Mesendoderm (in vitro differentiated cells): ENCODE results near the gene KIAA0825. TPM values are rescaled to one million over a fixed set of nuclear protein-coding genes. Genes with fewer than 3 reads are reported as not detected.

Experiments
- DNase-seq: peaks from one replicate; pipeline ENCODE4 v3.0.0; 2013
- H2AK5ac ChIP-seq: 2 replicates; pipeline ENCODE4 v1.6.1; 2013; ENCODE audit warnings: low read length, inconsistent platforms
- H2BK120ac ChIP-seq: 2 replicates; pipeline ENCODE4 v1.6.1; 2013; ENCODE audit warnings: low read depth, mild to moderate bottlenecking, low read length, moderate library complexity, mixed read lengths
- H2BK15ac ChIP-seq: replicated peaks from 2 replicates; pipeline ENCODE4 v1.6.1; 2013; ENCODE audit warnings: low read depth, mild to moderate bottlenecking, moderate library complexity
- H2BK5ac ChIP-seq: 2 replicates; pipeline ENCODE4 v1.6.1; 2013; ENCODE audit warnings: low read length, inconsistent platforms
- H3K18ac ChIP-seq: 2 replicates; pipeline ENCODE4 v1.6.1; 2013; ENCODE audit warnings: mild to moderate bottlenecking, low read length, mixed read lengths
- H3K23ac ChIP-seq: one replicate; pipeline ENCODE4 v1.6.1; 2013; ENCODE audit warnings: low read length
- H3K27ac ChIP-seq: 2 replicates; pipeline ENCODE4 v1.5.1; 2013; ENCODE audit warnings: low read depth, mild to moderate bottlenecking, inconsistent platforms, low read length, moderate library complexity
- H3K27me3 ChIP-seq: 2 replicates; pipeline ENCODE4 v1.6.1; 2013; ENCODE audit warnings: low read length, control low read depth, mild to moderate bottlenecking, inconsistent platforms; ENCODE audit not compliant: insufficient read depth, poor library complexity
- H3K36me3 ChIP-seq: 2 replicates; pipeline ENCODE4 v1.6.1; 2013; ENCODE audit warnings: low read length, inconsistent platforms; ENCODE audit not compliant: control insufficient read depth, insufficient read depth
- H3K4ac ChIP-seq: one replicate; pipeline ENCODE4 v1.6.1; 2013; ENCODE audit warnings: low read depth, mild to moderate bottlenecking, low read length, moderate library complexity
- H3K4me1 ChIP-seq: 2 replicates; pipeline ENCODE4 v1.6.1; 2013; ENCODE audit warnings: low read depth, low read length, inconsistent platforms; ENCODE audit not compliant: control insufficient read depth
- H3K4me2 ChIP-seq: 2 replicates; pipeline ENCODE4 v1.6.1; 2013; ENCODE audit warnings: low read length
- H3K4me3 ChIP-seq: 2 replicates; pipeline ENCODE4 v1.5.1; 2013; ENCODE audit warnings: mild to moderate bottlenecking, low read length
- H3K56ac ChIP-seq: one replicate; pipeline ENCODE4 v1.6.1; 2013; ENCODE audit warnings: low read length
- H3K79me1 ChIP-seq: 2 replicates; pipeline ENCODE4 v1.6.1; 2013; ENCODE audit warnings: low read length, inconsistent platforms
- H3K79me2 ChIP-seq: 2 replicates; pipeline ENCODE4 v1.6.1; 2013; ENCODE audit warnings: mild to moderate bottlenecking, low read length; ENCODE audit not compliant: control insufficient read depth, insufficient read depth
- H3K9ac ChIP-seq: 2 replicates; pipeline ENCODE4 v1.6.1; 2013; ENCODE audit warnings: low read length, inconsistent platforms
- H4K5ac ChIP-seq: one replicate; pipeline ENCODE4 v1.6.1; 2013; ENCODE audit warnings: low read length
- H4K8ac ChIP-seq: one replicate; pipeline ENCODE4 v1.6.1; 2013; ENCODE audit warnings: low read depth, mild to moderate bottlenecking, control low read depth, low read length, moderate library complexity
- WGBS: extraction: QIAGEN DNeasy Blood & Tissue Kit; methylation state at CpG from one replicate; pipeline ENCODE4 v1.1.7; 2013; ENCODE audit warnings: low lambda C conversion rate, missing lambda C conversion rate; ENCODE audit not compliant: insufficient coverage; ENCODE audit errors: extremely low coverage; 5-methylcytosine and 5-hydroxymethylcytosine counted together
- polyA plus RNA-seq, 2 experiments: library from polyadenylated mRNA; stranded (reverse); fragments of 200-250 nt; gene quantifications; one replicate each; pipeline ENCODE4 v1.2.3, GENCODE V29; 2013

KIAA0825 gene, protein sequence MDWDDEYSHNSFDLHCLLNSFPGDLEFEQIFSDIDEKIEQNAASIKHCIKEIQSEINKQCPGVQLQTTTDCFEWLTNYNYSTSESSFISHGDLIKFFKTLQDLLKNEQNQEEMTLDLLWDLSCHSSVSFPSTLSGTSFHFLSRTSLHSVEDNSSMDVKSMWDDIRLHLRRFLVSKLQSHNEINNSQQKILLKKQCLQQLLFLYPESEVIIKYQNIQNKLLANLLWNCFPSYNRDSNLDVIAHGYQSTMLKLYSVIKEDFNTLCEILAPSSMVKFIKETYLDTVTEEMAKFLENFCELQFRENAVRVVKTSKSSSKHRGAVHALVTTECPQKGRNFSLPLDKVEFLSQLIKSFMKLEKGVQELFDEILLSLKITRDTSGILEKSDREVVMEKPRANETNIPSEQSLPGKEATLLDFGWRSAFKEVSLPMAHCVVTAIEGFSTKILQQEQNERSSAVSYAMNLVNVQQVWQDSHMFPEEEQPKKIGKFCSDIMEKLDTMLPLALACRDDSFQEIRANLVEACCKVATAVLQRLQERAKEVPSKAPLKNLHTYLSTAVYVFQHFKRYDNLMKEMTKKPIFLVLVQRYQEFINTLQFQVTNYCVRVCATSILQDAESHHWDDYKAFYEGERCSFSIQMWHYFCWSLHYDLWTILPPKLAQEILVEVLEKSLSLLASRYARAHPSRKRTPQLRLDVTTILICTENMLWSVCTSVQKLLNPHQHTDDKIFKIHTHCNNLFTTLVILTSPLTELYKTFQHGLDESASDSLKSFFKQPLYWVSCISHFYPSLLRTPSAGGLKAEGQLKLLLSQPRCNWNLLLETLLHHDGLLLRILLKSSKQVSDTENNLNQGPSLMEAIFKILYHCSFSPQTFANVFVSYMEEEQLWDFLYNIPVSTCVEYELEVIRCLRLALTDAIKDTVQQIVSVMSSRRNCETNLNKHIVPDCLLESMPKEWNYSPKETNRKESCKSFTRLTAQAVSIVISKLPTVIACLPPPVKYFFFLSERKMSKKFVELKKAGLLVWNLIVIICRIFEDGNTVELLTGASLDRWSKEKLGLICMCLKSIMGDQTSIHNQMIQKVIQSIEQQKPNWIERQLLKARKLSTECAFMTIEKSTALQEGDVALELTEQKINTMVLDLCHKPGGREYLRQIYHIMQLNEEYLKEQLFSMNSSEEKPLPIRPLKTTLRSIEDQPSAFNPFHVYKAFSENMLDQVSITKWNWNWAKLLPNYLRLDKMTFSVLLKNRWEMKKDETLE (N-terminal part only)
- 2.7 TPM for polyA plus RNA-seq (2013, experiment 1 of 2)
- polyA plus RNA-seq (2013, experiment 2 of 2) = 2.5 TPM

DNA sequence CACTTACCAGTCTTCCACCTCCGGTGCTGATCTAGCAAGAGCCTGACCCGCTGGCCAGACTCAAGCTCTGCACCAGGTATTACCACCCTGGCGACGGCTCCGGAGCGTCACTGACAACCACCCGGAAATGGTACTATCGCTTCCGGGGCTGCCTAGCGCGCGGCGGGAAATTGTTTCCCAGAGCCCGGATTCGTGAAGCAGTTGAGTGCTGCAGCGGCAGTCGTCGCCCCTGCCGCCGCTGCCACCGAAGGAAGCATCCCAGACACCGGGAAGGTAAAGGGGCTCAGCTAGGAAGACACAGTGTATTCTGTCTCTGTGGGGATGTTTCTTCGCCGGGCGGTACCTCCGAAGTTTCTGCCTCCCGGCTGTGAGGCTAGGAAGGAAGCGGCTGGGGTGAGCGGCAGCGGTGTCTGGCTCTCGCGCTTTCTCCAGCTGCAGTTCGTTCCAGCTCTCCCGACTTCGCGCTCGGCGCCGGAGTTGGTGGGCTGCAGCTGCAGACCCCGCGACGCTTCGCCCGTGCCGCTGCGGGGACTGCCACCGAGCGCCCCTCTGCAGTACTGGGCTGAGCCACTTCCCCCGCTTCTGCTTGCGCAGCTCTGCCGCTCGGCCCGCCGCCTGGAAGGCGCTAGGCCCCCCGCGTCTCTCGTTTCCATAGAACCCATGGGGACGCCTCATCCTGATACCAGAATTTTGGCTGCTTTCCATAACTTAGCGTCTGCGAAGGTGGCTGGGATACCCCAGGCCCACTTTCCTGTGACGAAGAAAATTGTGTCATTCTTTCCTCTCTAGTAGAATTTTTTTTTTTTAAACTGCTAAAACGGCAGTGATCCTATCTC, at the start of gene KIAA0825, which contains the start of gene SLF1:
TSS of gene KIAA0825 (minus strand) at position 112 of the 836 bp plus-strand sequence. CDS start 81,478 bp downstream, outside the sequence.
TSS of gene SLF1 (plus strand) at position 177 of the 836 bp plus-strand sequence. CDS start 10,142 bp downstream, outside the sequence.
- Histone ChIP-seq H3K23ac (peak within 1 kb of the TSS; percentile 35), H3K56ac (peak within 1 kb of the TSS; percentile 94), H3K36me3 (no peaks in the 10 kb centered on the region), H3K4me1 (no peaks in the 10 kb centered on the region), H3K4me3 (peak within 1 kb of the TSS; percentile 86), H3K79me1 (no peaks in the 10 kb centered on the region), H3K4me2 (peak within 1 kb of the TSS; percentile 90), H2BK5ac (peak within 1 kb of the TSS; percentile 61), H2BK120ac (no peak within 1 kb of the TSS), H3K27me3 (no peaks in the 10 kb centered on the region), H4K5ac (no peak within 1 kb of the TSS), H3K79me2 (peaks cover 19% of the 10 kb centered on the region), H3K9ac (peak within 1 kb of the TSS; percentile 86), H3K4ac (peak within 1 kb of the TSS; percentile 72), H2BK15ac (peak within 1 kb of the TSS; percentile 0), H3K27ac (peak within 1 kb of the TSS; percentile 96), H2AK5ac (no peak within 1 kb of the TSS), H3K18ac (peak within 1 kb of the TSS; percentile 85), H4K8ac (no peak within 1 kb of the TSS)
- no CpG with 5 or more reads among the region's 63 CpGs for WGBS
- DNase-seq = peak; percentile 97

DNA sequence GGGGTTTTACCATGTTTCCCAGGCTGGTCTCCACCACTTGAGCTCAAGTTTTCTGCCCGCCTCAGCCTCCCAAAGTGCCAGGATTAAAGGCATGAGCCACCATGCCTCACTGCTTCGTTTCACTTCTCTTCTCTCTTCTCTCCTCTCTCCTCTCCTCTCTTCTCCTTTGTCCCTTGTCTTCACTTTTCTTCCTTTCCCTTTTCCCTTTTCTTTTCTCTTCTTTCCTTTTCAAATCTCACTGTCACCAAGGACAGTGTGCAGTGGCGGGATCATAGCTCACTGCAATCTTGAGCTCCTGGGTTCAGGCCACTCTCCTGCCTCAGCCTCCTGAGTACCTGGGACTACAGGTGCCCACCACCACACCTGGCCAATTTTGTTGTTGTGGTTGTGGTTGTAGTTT, 49.5 kb upstream of the KIAA0825 start:
- no peak overlapping the region for H3K4ac ChIP-seq
- H2BK120ac ChIP-seq = no peak overlapping the region
- H3K36me3 ChIP-seq = no peaks in the 10 kb centered on the region
- H2BK5ac ChIP-seq = no peak overlapping the region
- H3K4me1 ChIP-seq = no peaks in the 10 kb centered on the region
- no peak for DNase-seq
- no peaks in the 10 kb centered on the region for H3K27me3 ChIP-seq
- no peak overlapping the region for H2AK5ac ChIP-seq
- no peak overlapping the region for H3K4me3 ChIP-seq
- H3K9ac ChIP-seq = no peak overlapping the region
- no peak overlapping the region for H4K8ac ChIP-seq
- H3K27ac ChIP-seq = no peak overlapping the region
- H3K79me2 ChIP-seq = no peaks in the 10 kb centered on the region
- no peak overlapping the region for H3K23ac ChIP-seq
- no peak overlapping the region for H3K4me2 ChIP-seq
- H3K79me1 ChIP-seq = no peaks in the 10 kb centered on the region
- no peak overlapping the region for H4K5ac ChIP-seq
- H3K18ac ChIP-seq = no peak overlapping the region
- WGBS = no CpG with 5 or more reads among the region's 3 CpGs
- no peak overlapping the region for H2BK15ac ChIP-seq
- no peak overlapping the region for H3K56ac ChIP-seq

DNA sequence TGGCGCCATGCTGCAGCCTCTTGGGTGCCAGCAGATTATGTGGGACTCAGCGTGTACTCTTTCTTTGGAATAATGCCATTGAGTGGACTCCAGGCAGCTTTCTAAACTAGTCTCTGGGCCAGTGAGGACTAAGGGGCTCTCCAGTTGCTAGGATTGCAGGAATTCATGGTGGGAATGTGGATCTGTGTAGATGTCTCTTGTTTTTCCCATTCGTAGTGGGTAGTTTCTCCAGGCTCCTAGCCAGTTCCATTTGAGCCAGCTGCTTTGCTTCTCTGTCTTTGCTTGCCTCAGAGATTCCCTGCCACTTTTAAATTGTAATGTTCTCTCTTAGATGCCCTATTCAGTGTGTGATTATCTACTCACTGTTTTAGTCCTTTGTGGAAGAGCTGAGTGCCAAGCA, 42.7 kb upstream of the KIAA0825 start:
- no peaks in the 10 kb centered on the region for H3K4me1 ChIP-seq
- no peak for DNase-seq
- H3K9ac ChIP-seq = no peak overlapping the region
- H3K18ac ChIP-seq = no peak overlapping the region
- H4K5ac ChIP-seq = no peak overlapping the region
- H3K4me3 ChIP-seq = no peak overlapping the region
- H3K79me1 ChIP-seq = peaks cover 11% of the 10 kb centered on the region
- H3K27ac ChIP-seq = no peak overlapping the region
- H3K4ac ChIP-seq = no peak overlapping the region
- H3K4me2 ChIP-seq = no peak overlapping the region
- H3K79me2 ChIP-seq = peaks cover 3% of the 10 kb centered on the region
- no peak overlapping the region for H4K8ac ChIP-seq
- H2BK15ac ChIP-seq = no peak overlapping the region
- no peaks in the 10 kb centered on the region for H3K27me3 ChIP-seq
- H2BK5ac ChIP-seq = no peak overlapping the region
- H3K36me3 ChIP-seq = no peaks in the 10 kb centered on the region
- no peak overlapping the region for H3K56ac ChIP-seq
- no peak overlapping the region for H3K23ac ChIP-seq
- no peak overlapping the region for H2BK120ac ChIP-seq
- WGBS = no CpG with 5 or more reads among the region's 3 CpGs
- no peak overlapping the region for H2AK5ac ChIP-seq

DNA sequence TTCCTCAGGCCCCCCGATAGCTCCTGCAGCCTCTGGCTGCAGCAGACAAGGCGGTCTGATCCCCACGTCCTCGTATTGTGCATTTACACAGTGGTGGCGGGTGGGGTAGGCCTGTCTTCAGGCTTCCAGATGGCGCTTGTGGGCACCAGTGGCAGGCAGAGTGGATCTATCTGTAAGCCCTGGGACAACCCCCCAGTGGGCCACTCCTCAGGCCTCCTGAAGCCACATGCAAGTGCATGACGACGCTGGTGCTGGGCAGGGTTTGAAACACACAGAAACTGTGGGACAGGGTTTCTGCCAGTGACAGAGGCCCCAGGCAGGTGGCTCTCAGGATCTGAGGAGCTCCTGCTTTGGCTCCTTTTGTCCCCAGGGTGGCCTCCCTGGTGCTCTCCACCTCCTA, 42.1 kb upstream of the KIAA0825 start:
- no CpG with 5 or more reads among the region's 8 CpGs for WGBS
- H3K36me3 ChIP-seq = no peaks in the 10 kb centered on the region
- no peak for DNase-seq

DNA sequence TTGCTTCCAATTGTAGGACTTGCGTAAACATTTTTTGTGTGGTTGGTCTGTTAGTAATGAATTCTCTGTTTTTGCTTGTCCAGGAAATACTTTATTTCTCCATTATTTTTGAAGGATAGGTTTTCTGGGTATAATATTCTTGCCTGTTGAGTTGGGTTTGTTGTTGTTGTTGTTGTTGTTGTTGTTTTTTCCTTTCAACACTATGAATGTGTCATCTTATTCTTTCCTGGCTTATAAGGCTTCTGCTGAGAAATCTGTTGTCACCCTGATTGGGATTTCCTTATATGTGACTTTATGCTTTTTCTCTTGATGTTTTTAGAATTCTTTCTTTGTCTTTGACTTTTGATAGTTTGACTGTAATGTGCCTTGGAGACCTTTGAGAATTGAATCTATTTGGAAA, 39.9 kb upstream of the KIAA0825 start:
- no peak overlapping the region for H3K9ac ChIP-seq
- H3K4ac ChIP-seq = no peak overlapping the region
- H3K79me2 ChIP-seq = peaks cover 3% of the 10 kb centered on the region
- H4K5ac ChIP-seq = no peak overlapping the region
- WGBS = no CpG with 5 or more reads among the region's 1 CpG
- H3K4me3 ChIP-seq = no peak overlapping the region
- no peak overlapping the region for H3K23ac ChIP-seq
- no peak overlapping the region for H3K4me2 ChIP-seq
- H2AK5ac ChIP-seq = no peak overlapping the region
- no peak overlapping the region for H3K56ac ChIP-seq
- peaks cover 11% of the 10 kb centered on the region for H3K79me1 ChIP-seq
- H3K18ac ChIP-seq = no peak overlapping the region
- no peaks in the 10 kb centered on the region for H3K27me3 ChIP-seq
- no peaks in the 10 kb centered on the region for H3K36me3 ChIP-seq
- no peak overlapping the region for H2BK120ac ChIP-seq
- H3K4me1 ChIP-seq = no peaks in the 10 kb centered on the region
- H2BK5ac ChIP-seq = no peak overlapping the region
- no peak overlapping the region for H4K8ac ChIP-seq
- no peak overlapping the region for H2BK15ac ChIP-seq
- DNase-seq = no peak
- no peak overlapping the region for H3K27ac ChIP-seq

More for the DNA sequence above, 42.1 kb upstream of the KIAA0825 start:
- peaks cover 3% of the 10 kb centered on the region for H3K79me2 ChIP-seq
- H3K27ac ChIP-seq = no peak overlapping the region
- no peak overlapping the region for H2AK5ac ChIP-seq
- H4K5ac ChIP-seq = no peak overlapping the region
- H3K56ac ChIP-seq = no peak overlapping the region
- no peak overlapping the region for H2BK15ac ChIP-seq
- peaks cover 11% of the 10 kb centered on the region for H3K79me1 ChIP-seq
- no peak overlapping the region for H4K8ac ChIP-seq
- no peaks in the 10 kb centered on the region for H3K27me3 ChIP-seq
- no peak overlapping the region for H3K4ac ChIP-seq
- H3K23ac ChIP-seq = no peak overlapping the region
- no peak overlapping the region for H3K18ac ChIP-seq
- H3K9ac ChIP-seq = no peak overlapping the region
- H2BK5ac ChIP-seq = no peak overlapping the region
- no peak overlapping the region for H3K4me3 ChIP-seq
- H2BK120ac ChIP-seq = no peak overlapping the region
- H3K4me2 ChIP-seq = no peak overlapping the region
- no peaks in the 10 kb centered on the region for H3K4me1 ChIP-seq
